Activated CD4-positive, CD25-positive, alpha-beta regulatory T cell treated with anti-CD3 and anti-CD28 coated beads, Interleukin-2, amount 50 U/mL, for 72 hours (primary cell): Measurements from ENCODE around the gene FRMPD4.

ENCODE experiments used
- DNase-seq: peaks from one replicate; pipeline ENCODE4 v3.0.0; 2021

The FRMPD4 gene

DNA sequence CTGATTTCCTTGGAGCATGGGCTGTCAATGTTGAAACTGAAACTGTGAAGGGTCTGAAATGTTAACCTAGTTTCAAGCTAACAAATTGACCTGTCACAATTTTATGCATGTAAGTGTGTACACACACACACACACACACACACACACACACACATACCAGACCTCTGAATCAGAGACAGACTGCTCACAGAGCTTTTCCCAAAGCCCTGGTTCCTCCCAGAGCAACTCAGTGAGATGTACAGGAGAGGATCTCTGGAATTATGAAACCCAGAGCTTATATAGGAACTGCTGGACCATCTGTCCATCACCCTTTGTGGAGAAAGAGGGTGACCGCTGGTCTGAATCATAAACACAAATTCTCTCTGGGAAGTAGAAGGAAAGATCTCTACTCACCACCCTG lies 424.8 kb downstream of the FRMPD4 start:
- no peak for DNase-seq

DNA sequence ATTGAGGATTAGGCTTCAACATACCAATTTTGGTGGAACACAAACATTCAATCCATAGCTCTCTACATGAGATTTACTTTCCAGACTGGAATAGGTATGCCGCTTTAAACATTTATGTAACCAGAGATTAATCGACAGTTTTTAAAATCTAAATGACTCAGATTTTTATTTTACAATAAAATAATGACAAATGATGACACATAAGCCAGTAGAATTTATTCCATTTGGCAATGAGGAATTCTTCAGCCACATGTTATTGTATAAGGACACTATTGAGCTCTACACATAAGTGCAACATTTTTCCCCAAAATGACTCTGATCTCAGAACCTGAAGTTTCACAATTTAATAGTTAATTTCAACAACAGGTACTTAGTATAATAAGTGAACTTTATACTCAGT lies 425.9 kb downstream of the FRMPD4 start:
- DNase-seq: no peak

DNA sequence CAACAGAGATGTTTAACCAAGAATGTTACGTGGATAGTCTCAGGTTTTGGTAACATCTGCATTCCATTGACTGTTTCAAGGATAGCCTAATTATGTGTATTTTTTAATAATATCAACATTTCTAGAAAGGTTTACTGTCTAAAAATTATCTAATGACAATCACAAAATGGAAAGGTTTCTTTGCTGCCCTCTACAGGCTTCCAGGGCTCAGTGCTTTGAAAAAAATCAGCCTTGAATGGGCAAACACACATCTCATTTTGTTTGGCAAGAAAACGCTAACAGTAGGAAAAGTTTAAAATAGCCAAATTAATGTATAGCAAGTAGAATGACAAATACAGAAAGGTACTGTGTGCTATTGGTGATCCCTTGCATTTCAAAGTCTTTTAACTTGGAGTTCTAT lies 429.6 kb downstream of the FRMPD4 start:
- DNase-seq: no peak

- DNase-seq: no peak
These were observed 432.7 kb downstream of the FRMPD4 start for GRCh38 chrX:12570859-12571501.

GRCh38 chrX:12579311-12579710 lies 441.0 kb downstream of the FRMPD4 start:
- DNase-seq: no peak

GRCh38 chrX:12580548-12580947 lies 442.3 kb downstream of the FRMPD4 start:
- no peak for DNase-seq

DNA sequence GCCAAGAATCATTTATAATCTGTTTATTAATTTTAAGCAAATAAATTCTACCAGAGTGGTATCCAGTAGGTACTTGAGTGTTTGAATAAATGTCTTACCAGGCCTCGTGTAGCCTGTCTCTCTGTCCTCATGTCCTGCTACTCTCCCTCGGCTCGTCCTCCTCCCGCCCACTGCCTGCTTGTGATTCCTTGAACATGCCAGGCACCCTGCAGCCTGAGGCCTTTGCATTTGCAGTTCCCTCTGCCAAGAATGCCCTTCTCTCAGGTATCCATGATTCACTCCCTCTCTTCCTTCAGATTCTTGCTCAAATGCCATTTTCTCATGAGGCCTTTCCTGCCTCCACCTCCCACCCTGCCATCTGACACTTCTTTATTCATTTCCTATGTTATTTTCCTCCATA lies 443.3 kb downstream of the FRMPD4 start:
- no peak for DNase-seq

GRCh38 chrX:12582649-12583048 lies 444.4 kb downstream of the FRMPD4 start:
- DNase-seq: no peak

- no peak for DNase-seq
These were observed 445.3 kb downstream of the FRMPD4 start for GRCh38 chrX:12583543-12583942.

DNA sequence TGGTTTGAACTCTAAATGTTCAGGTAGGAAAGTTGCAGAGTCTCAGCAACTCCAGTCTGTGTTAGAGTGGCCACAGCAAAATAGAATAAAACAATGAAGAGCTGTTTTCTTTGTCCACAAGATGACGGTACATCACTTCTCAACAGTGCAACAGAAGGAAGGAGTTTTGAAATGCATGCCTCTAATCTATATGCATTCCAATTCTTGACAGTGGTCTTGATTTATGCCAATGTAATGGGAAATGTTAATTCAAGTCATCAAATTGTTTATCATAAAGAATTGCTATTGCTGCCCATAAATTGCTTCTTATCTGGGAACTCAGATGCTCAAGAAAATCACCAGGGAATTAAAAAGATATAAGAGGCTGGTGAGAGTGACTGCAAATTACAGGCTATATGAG lies 457.4 kb downstream of the FRMPD4 start:
- no peak for DNase-seq

DNA sequence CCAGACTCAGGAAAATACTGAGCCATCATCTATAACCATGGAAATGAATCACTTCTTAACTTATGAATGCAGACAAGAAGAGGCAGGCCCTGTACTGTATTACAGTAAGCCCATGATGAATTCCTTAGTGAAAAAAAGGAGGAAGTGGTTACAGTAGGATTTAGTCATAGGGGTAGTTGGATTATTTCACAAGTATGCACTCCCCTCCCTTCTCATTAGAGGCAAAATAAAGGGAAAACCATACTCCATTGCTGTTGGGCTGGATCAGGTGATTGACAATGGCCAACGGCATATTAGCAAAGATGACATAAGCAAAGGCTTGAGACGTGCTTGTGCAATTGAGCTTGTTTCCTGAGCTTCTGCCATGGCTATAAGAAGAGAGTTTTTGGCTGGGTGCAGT lies 471.8 kb downstream of the FRMPD4 start:
- no peak for DNase-seq

DNA sequence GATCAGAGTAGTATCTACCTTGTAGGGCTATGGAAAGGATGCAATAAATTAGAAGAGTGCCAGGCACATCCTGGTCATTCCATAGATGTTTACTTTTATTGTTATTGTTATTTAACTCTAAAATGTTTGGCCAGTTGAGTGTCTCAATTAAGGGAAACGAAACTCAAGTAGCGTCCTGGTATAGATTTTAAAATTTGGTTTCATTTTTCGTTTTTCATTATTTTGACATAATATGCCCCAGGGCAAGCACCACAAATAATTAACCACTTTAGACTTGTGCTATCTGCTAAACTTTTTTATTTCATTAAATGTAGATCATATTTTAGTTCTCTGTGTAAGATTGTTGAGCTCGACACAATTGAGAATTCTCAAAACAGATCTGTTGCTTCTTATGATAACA lies 473.2 kb downstream of the FRMPD4 start:
- DNase-seq: no peak

DNA sequence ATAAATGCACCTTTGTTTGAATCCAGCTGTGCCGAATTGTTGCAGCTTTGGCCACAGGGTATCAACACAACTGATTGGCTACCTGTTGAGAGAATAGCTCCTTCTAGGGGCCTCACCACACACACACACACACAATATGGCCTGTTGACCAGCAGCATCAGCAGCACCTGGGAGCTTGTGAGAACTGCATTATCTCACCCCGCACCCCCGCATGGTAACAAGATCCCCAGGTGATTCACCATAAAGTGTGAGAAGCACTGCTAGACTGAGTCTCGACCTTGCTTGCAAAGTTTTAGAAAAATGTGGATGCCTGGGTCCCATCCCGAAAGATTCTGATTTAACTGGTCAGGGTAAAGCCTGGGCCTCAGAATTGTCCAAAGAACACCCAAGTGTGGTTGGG lies 476.0 kb downstream of the FRMPD4 start:
- no peak for DNase-seq

- DNase-seq: no peak
These were observed 476.8 kb downstream of the FRMPD4 start for GRCh38 chrX:12615061-12615460.

- DNase-seq: no peak
These were observed 479.0 kb downstream of the FRMPD4 start for GRCh38 chrX:12617241-12617640.

DNA sequence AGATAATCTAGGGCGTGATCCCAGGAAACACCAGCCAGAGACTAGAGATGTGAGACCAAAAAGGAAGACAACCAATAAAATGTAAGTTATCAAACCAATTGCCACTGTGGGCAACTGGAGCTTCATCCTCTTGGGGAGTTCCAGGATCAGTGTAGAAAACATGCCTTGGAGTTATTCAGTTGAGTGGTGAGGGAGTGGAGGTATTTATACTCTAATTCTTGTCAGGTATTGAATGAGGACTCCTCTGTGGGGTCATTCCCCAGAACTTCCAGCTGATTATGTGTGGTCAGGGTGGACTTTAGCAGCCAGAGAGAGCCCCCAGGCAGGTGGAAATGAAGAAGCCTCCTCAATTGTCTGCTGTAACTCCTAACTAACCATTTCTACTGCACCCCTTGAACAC lies 509.0 kb downstream of the FRMPD4 start:
- DNase-seq: no peak

DNA sequence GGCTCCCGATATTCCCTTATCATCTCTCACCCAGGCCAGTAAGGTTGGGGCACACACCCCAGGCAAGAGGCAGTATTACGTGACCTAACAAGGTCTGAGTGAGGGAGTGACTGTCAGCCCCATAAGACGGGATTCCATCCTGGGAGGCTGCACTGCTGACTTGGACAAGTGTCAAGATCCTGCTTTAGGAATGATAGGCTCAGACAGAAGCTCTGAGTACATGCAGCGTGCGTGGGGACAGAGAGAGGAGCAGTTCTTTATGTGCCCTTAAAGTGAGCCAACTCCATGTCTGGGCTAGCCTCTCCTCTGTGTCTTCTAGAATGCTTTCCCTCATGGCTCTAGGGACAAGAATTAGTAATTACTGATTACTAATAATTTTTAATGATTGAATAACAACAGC lies 510.7 kb downstream of the FRMPD4 start:
- DNase-seq: no peak

- no peak for DNase-seq
These were observed 519.2 kb downstream of the FRMPD4 start for GRCh38 chrX:12657433-12657832.

- no peak for DNase-seq
These were observed 519.6 kb downstream of the FRMPD4 start for GRCh38 chrX:12657881-12658280.

DNA sequence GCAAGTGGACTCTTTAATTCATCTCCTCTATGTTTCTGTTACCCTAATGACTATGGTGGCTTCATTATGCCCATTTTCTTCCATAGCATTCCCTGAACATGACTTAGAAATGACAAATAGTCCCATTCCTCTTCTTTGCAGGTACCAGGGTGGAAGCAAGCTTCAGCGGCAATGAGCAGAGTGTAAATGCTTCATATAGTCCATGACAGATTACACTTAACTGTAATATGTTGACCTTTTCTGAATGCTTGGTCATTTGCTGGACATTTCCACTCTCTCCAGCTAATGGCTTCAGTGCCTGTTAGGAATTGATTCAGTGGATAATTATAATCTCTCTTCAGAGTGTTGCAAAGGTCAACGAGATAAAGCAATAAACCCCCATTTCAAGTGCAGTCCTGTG lies 523.2 kb downstream of the FRMPD4 start:
- no peak for DNase-seq

GRCh38 chrX:12672367-12673106 lies 534.3 kb downstream of the FRMPD4 start:
- no peak for DNase-seq

DNA sequence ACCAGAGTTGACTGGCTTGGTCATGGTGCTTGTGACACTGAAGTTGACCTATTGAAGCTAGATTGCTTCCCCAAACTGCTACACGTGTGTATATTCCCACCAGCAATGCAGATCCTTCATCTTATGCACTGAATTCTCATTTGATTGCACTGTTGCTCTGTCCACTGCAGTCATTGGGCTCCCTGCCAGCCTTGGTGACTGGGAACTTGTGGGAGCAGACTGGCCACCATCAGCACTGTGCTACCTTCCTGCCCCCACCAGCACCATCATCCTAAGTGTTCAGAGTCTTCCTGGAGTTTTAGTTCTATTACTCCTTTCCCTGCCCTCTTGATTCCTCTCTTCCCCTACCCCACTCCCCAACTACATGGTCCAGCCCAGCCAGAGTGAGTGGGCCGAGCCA lies 535.2 kb downstream of the FRMPD4 start:
- no peak for DNase-seq

GRCh38 chrX:12679522-12679921 lies 541.2 kb downstream of the FRMPD4 start:
- no peak for DNase-seq

DNA sequence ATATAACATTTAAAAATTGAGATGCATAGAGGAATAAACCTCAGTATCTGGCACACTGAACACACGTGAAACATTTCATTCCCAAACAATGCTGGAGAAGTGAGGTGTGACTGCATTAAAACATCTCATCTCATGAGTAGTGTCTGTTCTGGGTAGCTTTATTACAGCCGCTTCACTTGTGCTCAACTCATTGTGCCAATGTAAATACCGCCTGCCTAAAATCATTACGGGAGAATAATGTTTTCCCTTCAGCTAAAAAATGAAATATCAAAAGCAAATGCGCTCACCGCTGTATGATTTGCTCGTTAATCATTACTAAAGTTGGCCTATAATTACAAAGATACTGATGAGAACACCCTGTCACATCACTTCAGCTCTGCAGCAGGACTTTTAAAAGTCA lies 542.8 kb downstream of the FRMPD4 start:
- no peak for DNase-seq

DNA sequence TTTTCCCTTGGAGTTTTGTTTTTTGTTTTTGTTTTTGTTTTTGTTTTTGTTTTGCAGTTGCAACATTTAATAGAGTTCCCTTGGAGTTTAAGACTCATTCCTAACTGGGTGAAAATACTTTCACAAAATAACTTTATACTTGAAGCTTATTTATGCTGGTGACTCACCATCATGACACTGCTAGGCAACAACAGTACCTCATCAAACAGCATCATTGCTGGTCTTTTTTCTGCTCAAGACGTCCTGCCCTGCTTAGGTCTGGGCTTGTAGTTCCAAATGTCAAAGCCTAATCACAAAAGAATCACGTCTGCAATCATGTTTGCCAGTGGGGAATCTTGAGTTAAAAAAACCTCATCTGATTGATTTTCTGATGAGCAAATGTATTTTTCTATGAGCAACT lies 547.3 kb downstream of the FRMPD4 start:
- DNase-seq: no peak
